ENCODE results near the gene PDZD8.
"Not testable (repeated sequence)": the region's sequence is repeated elsewhere in the genome, so short reads cannot be mapped to it uniquely, and the experiment has no call there.

Gene PDZD8

GRCh38 chr10:117239721-117240620 is 135.3 kb downstream of the PDZD8 start:
- no peak overlapping the region for H3K27ac ChIP-seq
- H3K4me1 ChIP-seq, result peaks cover 0 to 14% (median 12%) of the 10 kb centered on the region in 4 donors
- TF ChIP-seq CTCF (IDR thresholded peaks at IDR 0.05), result no peak
- no peak for DNase-seq
- intact Hi-C loops (cut with DNase I; ENCODE audit: low total_unique reads), result no loop called here
- H3K36me3 ChIP-seq, result no peaks in the 10 kb centered on the region
- no peak overlapping the region for H3K4me3 ChIP-seq
- no peaks in the 10 kb centered on the region for H3K9me3 ChIP-seq
- H3K27me3 ChIP-seq, result peaks cover 0 to 68% of the 10 kb centered on the region in 2 donors

GRCh38 chr10:117239051-117239450 is 136.2 kb downstream of the PDZD8 start:
- Histone ChIP-seq H3K4me3 (no peak overlapping the region), H3K27ac (no peak overlapping the region), H3K9me3 (no peaks in the 10 kb centered on the region), H3K27me3 (peaks cover 0 to 58% of the 10 kb centered on the region in 2 donors), H3K36me3 (no peaks in the 10 kb centered on the region), H3K4me1 (peaks cover 0 to 14% (median 12%) of the 10 kb centered on the region in 4 donors)
- no peak for TF ChIP-seq CTCF (IDR thresholded peaks at IDR 0.05)
- intact Hi-C loops (cut with DNase I; ENCODE audit: low total_unique reads), result no loop called here
- DNase-seq, result no peak

- Histone ChIP-seq H3K27ac (no peak overlapping the region), H3K36me3 (no peaks in the 10 kb centered on the region), H3K4me3 (no peak overlapping the region), H3K27me3 (peaks cover 0 to 48% of the 10 kb centered on the region in 2 donors), H3K9me3 (no peaks in the 10 kb centered on the region), H3K4me1 (peaks cover 0 to 14% (median 12%) of the 10 kb centered on the region in 4 donors)
- no peak for TF ChIP-seq CTCF (IDR thresholded peaks at IDR 0.05)
- no peak for DNase-seq
- intact Hi-C loops (cut with DNase I; ENCODE audit: low total_unique reads), result no loop called here
Measured at GRCh38 chr10:117237401-117237991, 137.7 kb downstream of the PDZD8 start.

- peaks cover 0 to 30% of the 10 kb centered on the region in 2 donors for H3K27me3 ChIP-seq
- H3K4me1 ChIP-seq; H3K4me3 ChIP-seq; H3K9me3 ChIP-seq; H3K36me3 ChIP-seq; H3K27ac ChIP-seq; DNase-seq; intact Hi-C loops (cut with DNase I; ENCODE audit: low total_unique reads): not testable (repeated sequence)
Measured at GRCh38 chr10:117230107-117230506, 145.1 kb downstream of the PDZD8 start.

- TF ChIP-seq CTCF (IDR thresholded peaks at IDR 0.05), result no peak
- H3K36me3 ChIP-seq, result no peaks in the 10 kb centered on the region
- no peak overlapping the region for H3K4me3 ChIP-seq
- no peak for DNase-seq
- H3K4me1 ChIP-seq, result no peaks in the 10 kb centered on the region
- intact Hi-C loops (cut with DNase I; ENCODE audit: low total_unique reads), result no loop called here
- H3K9me3 ChIP-seq, result peaks cover 0 to 4% (median 0%) of the 10 kb centered on the region in 3 donors
- H3K27ac ChIP-seq, result no peak overlapping the region
- peaks cover 0 to 42% of the 10 kb centered on the region in 2 donors for H3K27me3 ChIP-seq
Measured at GRCh38 chr10:117228210-117228609, 147.0 kb downstream of the PDZD8 start.
